ENCODE measurements around the gene APELA. TPM values are rescaled to one million over a fixed set of nuclear protein-coding genes. Genes with fewer than 3 reads are reported as not detected.
A peak's percentile ranks its signal among the peaks of the same experiment; 100 is the strongest.
"Not testable (repeated sequence)": the region's sequence is repeated elsewhere in the genome, so short reads cannot be mapped to it uniquely, and the experiment has no call there.

The APELA gene
- total and polyA plus RNA-seq, 2 experiments from 2014 or later: 0.29 to 1.6 TPM

DNA sequence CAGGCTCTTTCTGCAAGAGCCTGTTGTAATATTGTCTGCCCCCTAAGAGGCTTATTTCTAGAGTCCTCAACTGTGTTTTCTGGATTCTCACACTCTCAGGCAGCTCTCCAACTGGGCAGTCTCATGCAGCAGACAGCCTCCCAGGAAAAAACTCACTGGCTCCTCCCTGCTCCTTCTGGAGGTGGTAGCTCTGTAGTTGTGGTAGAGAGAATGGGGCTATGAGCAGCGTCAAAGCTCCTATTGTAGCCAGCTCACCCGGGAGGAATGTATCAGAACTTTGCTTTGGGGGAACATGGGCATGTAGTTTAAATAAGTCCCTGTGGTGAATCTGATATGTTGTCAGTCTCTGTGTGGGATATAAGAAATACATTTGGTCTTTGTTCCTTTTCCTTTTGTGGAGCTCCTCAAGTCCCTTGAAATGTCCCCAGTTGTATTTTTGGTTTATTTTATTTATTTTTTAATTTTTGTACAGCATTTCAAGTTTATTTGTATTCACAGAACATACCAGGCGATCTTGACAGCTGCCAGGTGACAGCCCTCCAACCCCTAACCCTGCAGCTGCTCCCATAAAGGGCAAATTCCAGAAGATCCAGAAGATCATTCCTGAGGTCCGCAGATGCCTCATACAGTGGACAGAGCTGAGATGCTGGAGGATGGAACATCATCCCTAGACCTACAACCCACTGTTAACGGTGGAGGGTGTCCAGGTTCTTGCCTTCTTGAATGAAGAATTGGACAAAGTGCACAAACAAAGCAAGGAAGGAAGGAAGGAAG is 54.8 kb downstream of the APELA start:
- H3K9me2 ChIP-seq (replicated peaks; ENCODE audit: insufficient read depth): no peaks in the 10 kb centered on the region
- no peaks in the 10 kb centered on the region for H3K4me1 ChIP-seq (ENCODE audit: insufficient read depth)
- no peaks in the 10 kb centered on the region for H3K27me3 ChIP-seq
- H3K4me2 ChIP-seq: no peak overlapping the region
- H4K20me1 ChIP-seq (ENCODE audit: insufficient read depth, poor library complexity, severe bottlenecking): no peaks in the 10 kb centered on the region
- no peaks in the 10 kb centered on the region for H3K79me2 ChIP-seq
- no peak overlapping the region for H2AFZ ChIP-seq
- no peak for DNase-seq (ENCODE audit: low spot score)
- H3K9me3 ChIP-seq (ENCODE audit: low read depth): no peaks in the 10 kb centered on the region
- H3K36me3 ChIP-seq (replicated peaks; ENCODE audit: insufficient read depth, low read depth): no peaks in the 10 kb centered on the region
- TF ChIP-seq EZH2 (IDR thresholded peaks at IDR 0.05; ENCODE audit: borderline replicate concordance): no peak
- TF ChIP-seq EZH2phosphoT487 (IDR thresholded peaks at IDR 0.05; ENCODE audit: low read depth, severe bottlenecking, unreplicated experiment): no peak
- no peak overlapping the region for H3K27ac ChIP-seq
- no peak overlapping the region for H3K4me3 ChIP-seq
- WGBS (ENCODE audit: low lambda C conversion rate, missing lambda C conversion rate): 86% methylated on average over 5 of the region's 5 CpGs

GRCh38 chr4:164933244-164933643 is 56.3 kb downstream of the APELA start:
- no peak for DNase-seq (ENCODE audit: low spot score)
- Histone ChIP-seq H3K4me3 (no peak overlapping the region), H3K9me2 (replicated peaks; ENCODE audit: insufficient read depth) (no peaks in the 10 kb centered on the region), H3K4me1 (ENCODE audit: insufficient read depth) (no peaks in the 10 kb centered on the region), H3K9me3 (ENCODE audit: low read depth) (no peaks in the 10 kb centered on the region), H4K20me1 (ENCODE audit: insufficient read depth, poor library complexity, severe bottlenecking) (no peaks in the 10 kb centered on the region), H2AFZ (no peak overlapping the region), H3K4me2 (no peak overlapping the region), H3K36me3 (replicated peaks; ENCODE audit: insufficient read depth, low read depth) (no peaks in the 10 kb centered on the region), H3K79me2 (no peaks in the 10 kb centered on the region), H3K27ac (no peak overlapping the region), H3K27me3 (no peaks in the 10 kb centered on the region)
- 100% methylated on average over 8 of the region's 11 CpGs for WGBS (ENCODE audit: low lambda C conversion rate, missing lambda C conversion rate)
- no peak for TF ChIP-seq EZH2phosphoT487 (IDR thresholded peaks at IDR 0.05; ENCODE audit: low read depth, severe bottlenecking, unreplicated experiment)
- no peak for TF ChIP-seq CTCF (IDR thresholded peaks at IDR 0.05; ENCODE audit: poor library complexity)
- TF ChIP-seq EZH2 (IDR thresholded peaks at IDR 0.05; ENCODE audit: borderline replicate concordance): no peak

DNA sequence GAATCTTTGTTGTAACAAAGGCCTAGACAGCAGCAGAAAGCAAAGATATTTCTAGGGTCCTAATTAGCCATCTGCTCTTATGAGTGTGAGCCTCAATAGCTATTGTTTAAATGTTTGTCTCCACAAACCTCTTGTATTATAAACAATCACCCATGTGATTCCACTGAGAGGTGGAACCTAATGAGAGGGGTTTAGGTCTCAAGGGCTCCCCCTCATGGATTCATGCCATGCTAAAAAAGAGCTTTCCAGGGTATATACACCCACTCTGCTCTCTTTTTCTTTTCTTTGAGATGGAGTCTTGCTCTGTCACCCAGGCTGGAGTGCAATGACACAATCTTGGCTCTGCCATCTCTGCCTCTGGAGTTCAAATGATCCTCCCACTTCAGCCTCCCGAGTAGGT is 58.4 kb downstream of the APELA start:
- Histone ChIP-seq H3K9me3 (ENCODE audit: low read depth) (no peaks in the 10 kb centered on the region), H3K9me2 (replicated peaks; ENCODE audit: insufficient read depth) (no peaks in the 10 kb centered on the region), H3K4me2 (no peak overlapping the region), H3K4me3 (no peak overlapping the region), H2AFZ (no peak overlapping the region), H4K20me1 (ENCODE audit: insufficient read depth, poor library complexity, severe bottlenecking) (no peaks in the 10 kb centered on the region), H3K79me2 (no peaks in the 10 kb centered on the region), H3K4me1 (ENCODE audit: insufficient read depth) (no peaks in the 10 kb centered on the region), H3K27ac (no peak overlapping the region), H3K36me3 (replicated peaks; ENCODE audit: insufficient read depth, low read depth) (no peaks in the 10 kb centered on the region), H3K27me3 (no peaks in the 10 kb centered on the region)
- no peak for DNase-seq (ENCODE audit: low spot score)
- TF ChIP-seq CTCF (IDR thresholded peaks at IDR 0.05; ENCODE audit: poor library complexity): peak; percentile 28
- TF ChIP-seq EZH2phosphoT487 (IDR thresholded peaks at IDR 0.05; ENCODE audit: low read depth, severe bottlenecking, unreplicated experiment): no peak
- no peak for TF ChIP-seq EZH2 (IDR thresholded peaks at IDR 0.05; ENCODE audit: borderline replicate concordance)
- 61% methylated on average over 1 of the region's 1 CpG for WGBS (ENCODE audit: low lambda C conversion rate, missing lambda C conversion rate)

- H3K4me3 ChIP-seq; H3K9me2 ChIP-seq (replicated peaks; ENCODE audit: insufficient read depth); H3K27me3 ChIP-seq; H3K27ac ChIP-seq; H4K20me1 ChIP-seq (ENCODE audit: insufficient read depth, poor library complexity, severe bottlenecking); H3K36me3 ChIP-seq (replicated peaks; ENCODE audit: insufficient read depth, low read depth); H3K9me3 ChIP-seq (ENCODE audit: low read depth); H3K4me1 ChIP-seq (ENCODE audit: insufficient read depth); DNase-seq (ENCODE audit: low spot score); H2AFZ ChIP-seq; H3K4me2 ChIP-seq; H3K79me2 ChIP-seq: not testable (repeated sequence)
- 85% methylated on average over 9 of the region's 9 CpGs for WGBS (ENCODE audit: low lambda C conversion rate, missing lambda C conversion rate)
Observed at GRCh38 chr4:164935865-164936606, 59.1 kb downstream of the APELA start.
